PFSK-1 (cell line): ENCODE results near the gene MGMT.

Experiments
- FOXP2 ChIP-seq: optimal IDR thresholded peaks from 2 replicates; pipeline ENCODE3; 2011; ENCODE audit warnings: borderline replicate concordance, control low read depth, inconsistent platforms; ENCODE audit not compliant: insufficient read depth; ENCODE audit errors: extremely low read length, extremely low read depth
- POLR2AphosphoS5 ChIP-seq: IDR thresholded peaks from 2 replicates; pipeline ENCODE4 v1.6.1; 2012; ENCODE audit warnings: low read depth, mild to moderate bottlenecking, control low read depth, low read length, moderate library complexity
- REST ChIP-seq, 2 experiments: IDR thresholded peaks; 2 replicates each; pipeline versions ENCODE4 v1.6.1 to v1.8.0; 2011 to 2012; ENCODE audit warnings: low read depth in 2 of 2, low read length in 2 of 2, control low read depth in 1 of 2, inconsistent platforms in 1 of 2, mild to moderate bottlenecking in 1 of 2, moderate library complexity in 1 of 2; ENCODE audit not compliant: insufficient read depth in 1 of 2
- SIN3A ChIP-seq: IDR thresholded peaks from 2 replicates; pipeline ENCODE4 v1.6.1; 2012; ENCODE audit warnings: mild to moderate bottlenecking, low read length, moderate library complexity, borderline replicate concordance; ENCODE audit not compliant: insufficient read depth
- TAF1 ChIP-seq: IDR thresholded peaks from 2 replicates; pipeline ENCODE4 v1.6.1; 2012; ENCODE audit warnings: low read length, control low read depth, borderline replicate concordance; ENCODE audit not compliant: insufficient read depth

The MGMT gene

GRCh38 chr10:129772468-129773358, 305.7 kb downstream of the MGMT start:
- no peak for TF ChIP-seq POLR2AphosphoS5
- no peak for TF ChIP-seq SIN3A
- no peak for TF ChIP-seq REST (IDR thresholded peaks at IDR 0.05; ENCODE audit: insufficient read depth in 1 of 2, low read depth in 2 of 2, low read length in 2 of 2)
- no peak for TF ChIP-seq TAF1
- TF ChIP-seq FOXP2 = no peak

- TF ChIP-seq REST (IDR thresholded peaks at IDR 0.05; ENCODE audit: insufficient read depth in 1 of 2, low read depth in 2 of 2, low read length in 2 of 2) (no peak), POLR2AphosphoS5 (no peak), FOXP2 (no peak), TAF1 (no peak), SIN3A (no peak)
Observed at GRCh38 chr10:129773359-129773990, 306.4 kb downstream of the MGMT start.

GRCh38 chr10:129774082-129774735, 307.2 kb downstream of the MGMT start:
- no peak for TF ChIP-seq REST (IDR thresholded peaks at IDR 0.05; ENCODE audit: insufficient read depth in 1 of 2, low read depth in 2 of 2, low read length in 2 of 2)
- TF ChIP-seq FOXP2 = no peak
- no peak for TF ChIP-seq SIN3A
- TF ChIP-seq POLR2AphosphoS5 = no peak
- no peak for TF ChIP-seq TAF1

GRCh38 chr10:129774736-129775401, 307.8 kb downstream of the MGMT start:
- TF ChIP-seq POLR2AphosphoS5 (no peak), TAF1 (no peak), SIN3A (no peak), REST (IDR thresholded peaks at IDR 0.05; ENCODE audit: insufficient read depth in 1 of 2, low read depth in 2 of 2, low read length in 2 of 2) (no peak), FOXP2 (no peak)
